Keratinocyte (primary cell): Measurements from ENCODE around the gene ZNF282. TPM values are rescaled to one million over a fixed set of nuclear protein-coding genes. Genes with fewer than 3 reads are reported as not detected.

Experiments used
- DNase-seq: peaks from one replicate; pipeline ENCODE4 v3.0.0-alpha.2; 2011; ENCODE audit warnings: low read depth, missing footprints, low spot score
- FAIRE-seq: peaks from 2 replicates; lab custom pipeline; 2011; peaks lifted over from hg19 to GRCh38; lab: Jason Lieb, UNC
- H2AFZ ChIP-seq: 2 replicates; pipeline ENCODE4 v1.6.0; 2012; ENCODE audit warnings: low read length, control low read depth, inconsistent platforms; ENCODE audit not compliant: control insufficient read depth
- H3K27ac ChIP-seq: 2 replicates; pipeline ENCODE4 v1.5.1; 2011; ENCODE audit warnings: low read length; ENCODE audit not compliant: control insufficient read depth, insufficient read depth
- H3K27me3 ChIP-seq: 3 replicates; pipeline ENCODE4 v1.6.0; 2011; ENCODE audit warnings: low read length; ENCODE audit not compliant: control insufficient read depth, insufficient read depth; ENCODE audit errors: extremely low read depth
- H3K36me3 ChIP-seq, 2 experiments: 2 replicates in 1 of 2; 3 replicates in 1 of 2; pipeline ENCODE4 v1.5.1; 2011; ENCODE audit warnings: low read length in 2 of 2, mild to moderate bottlenecking in 1 of 2; ENCODE audit not compliant: control insufficient read depth in 2 of 2, insufficient read depth in 2 of 2; ENCODE audit errors: extremely low read depth in 1 of 2
- H3K4me1 ChIP-seq: 3 replicates; pipeline ENCODE4 v1.5.1; 2011; ENCODE audit warnings: low read length; ENCODE audit not compliant: control insufficient read depth, insufficient read depth; ENCODE audit errors: extremely low read depth
- H3K4me2 ChIP-seq: 3 replicates; pipeline ENCODE4 v1.6.0; 2011; ENCODE audit warnings: low read depth, low read length; ENCODE audit not compliant: control insufficient read depth, insufficient read depth; ENCODE audit errors: extremely low read depth
- H3K4me3 ChIP-seq, 3 experiments: fragments of 200-600 bp in 1 of 3; sonication (generic) in 1 of 3; 2 replicates in 2 of 3; 3 replicates in 1 of 3; pipeline ENCODE4 v1.5.1; 2011 to 2016; ENCODE audit warnings: low read length in 3 of 3, mild to moderate bottlenecking in 3 of 3, control low read depth in 2 of 3, inconsistent platforms in 1 of 3, low read depth in 1 of 3, mixed read lengths in 1 of 3, mixed run types in 1 of 3, moderate library complexity in 1 of 3; ENCODE audit not compliant: control insufficient read depth in 2 of 3, insufficient read depth in 2 of 3; ENCODE audit errors: extremely low read depth in 1 of 3
- H3K79me2 ChIP-seq: 2 replicates; pipeline ENCODE4 v1.6.0; 2012; ENCODE audit warnings: low read length; ENCODE audit not compliant: control insufficient read depth, insufficient read depth
- H3K9ac ChIP-seq: 3 replicates; pipeline ENCODE4 v1.6.0; 2011; ENCODE audit warnings: low read length; ENCODE audit not compliant: control insufficient read depth, insufficient read depth; ENCODE audit errors: extremely low read depth
- H3K9me1 ChIP-seq: 3 replicates; pipeline ENCODE4 v1.6.0; 2011; ENCODE audit warnings: low read length; ENCODE audit not compliant: control insufficient read depth, insufficient read depth; ENCODE audit errors: extremely low read depth
- H3K9me3 ChIP-seq: 2 replicates; pipeline ENCODE4 v1.5.1; 2012; ENCODE audit warnings: low read depth, low read length; ENCODE audit not compliant: control insufficient read depth
- H4K20me1 ChIP-seq: 3 replicates; pipeline ENCODE4 v1.6.0; 2011; ENCODE audit warnings: low read length; ENCODE audit not compliant: control insufficient read depth, insufficient read depth; ENCODE audit errors: extremely low read depth
- EZH2 ChIP-seq: IDR thresholded peaks from one replicate; pipeline ENCODE4 v1.6.1; 2012; ENCODE audit warnings: inconsistent platforms, mild to moderate bottlenecking, low read length, moderate library complexity
- dilution Hi-C: fragments of 300-500 bp; cut with MboI; formaldehyde crosslinking; loops from one replicate; pipeline ENCODE4 v1.7.0; 2020; ENCODE audit warnings: low sequenced_read_pairs; ENCODE audit not compliant: extremely low pct_ligation_motif_present
- polyA plus RNA-seq, 5 experiments: library from polyadenylated mRNA; depleted of rRNA in 3 of 5; stranded (reverse) in 3 of 5; stranded (forward) in 1 of 5; unstranded in 1 of 5; fragments of >200 nt; gene quantifications; 1 replicate in 1 of 5; 2 replicates in 3 of 5; 3 replicates in 1 of 5; pipeline versions ENCODE4 v1.2.1 to v1.2.3, GENCODE V29; 2011 to 2012; ENCODE audit warnings: missing spikeins in 2 of 5, low read depth in 1 of 5, low replicate concordance in 1 of 5
- TF ChIP-seq, protein P1 (sequence below), 3 experiments: IDR thresholded peaks in 1 of 3; conservative IDR thresholded peaks in 1 of 3; optimal IDR thresholded peaks in 1 of 3; 2 replicates in 2 of 3; 3 replicates in 1 of 3; pipeline versions ENCODE3 to v1.5.1; 2011; ENCODE audit warnings: low read length in 3 of 3, mild to moderate bottlenecking in 3 of 3, moderate library complexity in 2 of 3, control low read depth in 1 of 3, inconsistent platforms in 1 of 3; ENCODE audit not compliant: insufficient read depth in 2 of 3; ENCODE audit errors: extremely low read depth in 1 of 3

ZNF282 gene
- polyA plus RNA-seq, 1 donor (not counting 4 experiments of a cell fraction or from before 2014, with no cell fraction given), result 13.1 TPM

DNA sequence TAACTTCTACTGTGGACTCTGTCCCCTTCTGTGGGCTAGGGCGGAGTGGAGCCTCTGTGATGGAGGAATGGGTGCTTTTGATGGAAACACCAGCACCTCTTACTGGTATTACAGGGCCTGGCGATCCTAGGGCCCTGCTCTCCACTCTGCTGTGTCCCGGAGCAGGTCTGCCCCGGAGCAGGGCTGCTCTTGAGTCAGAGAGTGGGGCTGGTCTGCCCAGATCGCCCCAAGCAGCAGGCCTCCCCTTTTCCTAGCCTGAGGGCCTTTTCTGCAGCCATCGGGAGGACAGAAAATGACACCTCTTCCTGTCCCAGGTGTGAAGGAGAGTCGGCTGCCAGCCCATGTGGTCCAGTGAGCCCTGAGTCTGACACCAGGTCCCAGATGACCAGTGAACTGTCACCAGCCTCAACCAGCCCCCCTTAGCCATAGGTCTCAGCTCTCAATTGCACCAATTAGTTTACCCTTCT is 1.4 kb downstream of the ZNF282 start:
- Histone ChIP-seq H2AFZ (no peak overlapping the region), H3K9me1 (no peaks in the 10 kb centered on the region), H3K4me3 (peak overlapping the region; percentile 54 to 78 (median 58)), H3K4me2 (peak overlapping the region; percentile 81), H3K27me3 (no peaks in the 10 kb centered on the region), H4K20me1 (no peaks in the 10 kb centered on the region), H3K9me3 (no peaks in the 10 kb centered on the region), H3K79me2 (peaks cover 51% of the 10 kb centered on the region), H3K9ac (peak overlapping the region; percentile 89), H3K4me1 (peaks cover 39% of the 10 kb centered on the region), H3K27ac (peak overlapping the region; percentile 82), H3K36me3 (peaks cover 25 to 32% of the 10 kb centered on the region in 2 experiments)
- no peak for DNase-seq
- dilution Hi-C loops, result no loop called here
- TF ChIP-seq, protein P1, sequence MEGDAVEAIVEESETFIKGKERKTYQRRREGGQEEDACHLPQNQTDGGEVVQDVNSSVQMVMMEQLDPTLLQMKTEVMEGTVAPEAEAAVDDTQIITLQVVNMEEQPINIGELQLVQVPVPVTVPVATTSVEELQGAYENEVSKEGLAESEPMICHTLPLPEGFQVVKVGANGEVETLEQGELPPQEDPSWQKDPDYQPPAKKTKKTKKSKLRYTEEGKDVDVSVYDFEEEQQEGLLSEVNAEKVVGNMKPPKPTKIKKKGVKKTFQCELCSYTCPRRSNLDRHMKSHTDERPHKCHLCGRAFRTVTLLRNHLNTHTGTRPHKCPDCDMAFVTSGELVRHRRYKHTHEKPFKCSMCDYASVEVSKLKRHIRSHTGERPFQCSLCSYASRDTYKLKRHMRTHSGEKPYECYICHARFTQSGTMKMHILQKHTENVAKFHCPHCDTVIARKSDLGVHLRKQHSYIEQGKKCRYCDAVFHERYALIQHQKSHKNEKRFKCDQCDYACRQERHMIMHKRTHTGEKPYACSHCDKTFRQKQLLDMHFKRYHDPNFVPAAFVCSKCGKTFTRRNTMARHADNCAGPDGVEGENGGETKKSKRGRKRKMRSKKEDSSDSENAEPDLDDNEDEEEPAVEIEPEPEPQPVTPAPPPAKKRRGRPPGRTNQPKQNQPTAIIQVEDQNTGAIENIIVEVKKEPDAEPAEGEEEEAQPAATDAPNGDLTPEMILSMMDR (optimal IDR thresholded peaks at IDR 0.05 in 1 of 3, IDR thresholded peaks at IDR 0.05 in 1 of 3, conservative IDR thresholded peaks at IDR 0.05 in 1 of 3; ENCODE audit: extremely low read depth in 1 of 3, insufficient read depth in 2 of 3, low read length in 3 of 3), result peak in 1 of 3 experiments; percentile 18
- TF ChIP-seq EZH2, result no peak
- no peak for FAIRE-seq

DNA sequence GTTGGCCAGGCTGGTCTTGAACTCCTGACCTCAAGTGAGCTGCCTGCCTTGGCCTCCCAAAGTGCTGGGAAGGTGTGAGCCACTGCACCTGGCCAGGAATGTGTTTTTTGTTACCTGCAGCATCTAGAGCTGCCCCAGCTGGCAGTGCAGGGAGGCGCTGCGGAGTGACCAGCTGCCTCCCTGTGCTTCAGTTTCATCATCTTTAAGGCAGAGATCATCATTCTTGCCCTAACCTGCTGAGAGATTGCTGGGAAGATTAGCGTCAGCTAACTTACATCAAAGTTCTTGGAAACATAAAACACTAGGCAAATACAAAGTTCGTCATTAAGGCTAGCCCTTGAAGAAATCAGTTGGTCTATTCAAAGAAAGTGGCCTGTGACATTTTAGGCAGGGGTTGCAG is 2.3 kb downstream of the ZNF282 start:
- Histone ChIP-seq H4K20me1 (no peaks in the 10 kb centered on the region), H2AFZ (no peak overlapping the region), H3K27me3 (no peaks in the 10 kb centered on the region), H3K9me1 (no peaks in the 10 kb centered on the region), H3K4me1 (peaks cover 39% of the 10 kb centered on the region), H3K36me3 (peaks cover 27 to 35% of the 10 kb centered on the region in 2 experiments), H3K9me3 (no peaks in the 10 kb centered on the region), H3K4me3 (peak overlapping the region in 1 of 3 experiments; percentile 17), H3K4me2 (peak overlapping the region; percentile 81), H3K9ac (peak overlapping the region; percentile 24), H3K27ac (peak overlapping the region; percentile 62), H3K79me2 (peaks cover 56% of the 10 kb centered on the region)
- dilution Hi-C loops, result no loop called here
- DNase-seq (no peak), FAIRE-seq (peak; percentile 72)
- TF ChIP-seq, protein P1 (optimal IDR thresholded peaks at IDR 0.05 in 1 of 3, IDR thresholded peaks at IDR 0.05 in 1 of 3, conservative IDR thresholded peaks at IDR 0.05 in 1 of 3; ENCODE audit: extremely low read depth in 1 of 3, insufficient read depth in 2 of 3, low read length in 3 of 3), result peak; percentile 10 to 64 (median 14)
- TF ChIP-seq EZH2, result no peak
